GM18867 (cell line): ENCODE measurements around the gene NOL12.

Experiments used
- ATAC-seq: cut with Tn5 transposase; IDR thresholded peaks from one replicate; pipeline ENCODE4 v1.9.1; 2021; ENCODE audit warnings: mild to moderate bottlenecking, moderate library complexity; ENCODE audit not compliant: unreplicated experiment

Gene NOL12

DNA sequence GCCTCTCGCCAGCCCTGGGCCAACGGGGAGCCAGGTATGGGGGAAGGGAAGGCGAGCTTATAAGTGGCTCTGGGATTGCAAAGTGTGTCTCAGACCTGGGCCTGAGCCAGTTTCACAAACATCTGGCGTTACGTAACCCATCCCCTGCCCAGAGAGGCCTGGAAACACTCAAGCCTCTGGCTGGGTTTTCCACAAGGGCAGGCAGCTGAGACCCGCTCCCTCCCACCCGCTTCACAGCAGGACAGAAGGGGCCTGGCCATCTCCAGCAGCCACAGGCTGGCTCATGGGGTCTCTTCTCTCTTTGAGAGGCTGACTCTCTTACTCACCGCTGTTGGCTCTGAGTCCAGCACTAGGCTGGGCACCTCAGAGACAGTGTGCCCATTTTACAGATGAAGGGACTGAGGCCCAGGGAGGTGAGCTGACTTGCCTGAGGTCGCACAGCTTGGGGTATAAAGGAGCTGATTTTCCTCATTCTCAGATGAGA is 55.2 kb downstream of the NOL12 start:
- no peak for ATAC-seq

DNA sequence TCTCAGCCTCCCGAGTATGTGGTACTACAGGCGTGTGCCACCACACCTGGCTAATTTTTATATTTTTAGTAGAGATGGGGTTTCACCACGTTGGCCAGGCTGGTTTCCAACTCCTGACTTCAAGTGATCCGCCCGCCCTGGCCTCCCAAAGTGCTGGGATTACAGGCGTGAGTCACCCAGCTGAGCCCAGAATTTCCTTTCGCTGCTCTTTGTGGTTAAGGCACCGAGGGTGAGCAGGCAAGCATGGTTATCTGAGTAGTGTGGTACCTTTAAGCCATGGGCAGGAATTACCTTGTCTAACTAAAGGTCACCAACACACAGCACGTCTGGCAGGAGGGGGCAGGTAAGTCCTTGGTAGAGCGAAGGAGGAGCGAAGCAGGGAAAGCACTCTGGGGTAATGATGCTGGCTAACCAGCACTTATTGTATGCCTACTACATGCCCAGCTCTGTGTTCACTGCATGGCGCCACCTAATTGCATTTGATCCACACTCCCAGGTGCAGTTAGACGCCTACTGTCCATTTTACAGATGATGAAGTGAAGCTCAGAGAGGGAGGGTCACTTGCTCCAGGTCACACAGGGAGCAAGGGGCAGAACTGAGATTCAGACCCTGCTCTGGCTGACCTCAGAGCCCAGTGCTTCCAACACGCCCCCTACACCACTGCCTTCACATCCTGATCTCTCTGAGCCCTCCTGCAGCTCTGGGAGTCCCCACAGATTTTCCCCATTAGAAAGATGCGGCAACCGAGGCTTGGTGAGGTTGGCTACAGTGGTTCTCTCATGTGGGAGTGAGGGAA is 56.4 kb downstream of the NOL12 start:
- ATAC-seq: no peak
